OCI-LY7 (cell line): Measurements from ENCODE around the gene CPT2. TPM values are rescaled to one million over a fixed set of nuclear protein-coding genes. Genes with fewer than 3 reads are reported as not detected.
A peak's percentile ranks its signal among the peaks of the same experiment; 100 is the strongest.

Source experiments
- BruUV-seq: library from RNA; stranded (reverse); fragments of 400-500 nt; replicated peaks from 2 replicates; lab custom pipeline; 2021; lab: Mats Ljungman, UMichigan
- CTCF ChIA-PET: fragments of 300-600 bp; sonication (Branson Sonifier 250); formaldehyde crosslinking; loops from one replicate; lab custom pipeline; 2022; ENCODE audit warnings: antibody characterized with exemption; ENCODE audit not compliant: unreplicated experiment; lab: Charles Lee
- POLR2A ChIA-PET: fragments of 300-600 bp; sonication (Branson Sonifier 250); formaldehyde crosslinking; loops from one replicate; lab custom pipeline; 2022; ENCODE audit warnings: antibody characterized with exemption; lab: Charles Lee
- DNase-seq: peaks from one replicate; pipeline ENCODE4 v3.0.0-alpha.2; 2015; ENCODE audit warnings: low spot score
- H2AFZ ChIP-seq: fragments of 200-600 bp; sonication (generic), shearing (Covaris generic); 2 replicates; pipeline ENCODE4 v1.6.1; 2014; ENCODE audit warnings: mild to moderate bottlenecking, antibody characterized with exemption, low read length, moderate library complexity
- H3K27ac ChIP-seq: fragments of 200-600 bp; sonication (generic); 2 replicates; pipeline ENCODE4 v1.5.1; 2014; ENCODE audit warnings: mixed run types, low read depth, mild to moderate bottlenecking, moderate library complexity, low read length, inconsistent platforms; ENCODE audit not compliant: poor library complexity, severe bottlenecking
- H3K36me3 ChIP-seq: fragments of 200-600 bp; sonication (generic); 2 replicates; pipeline ENCODE4 v1.6.1; 2014; ENCODE audit warnings: mild to moderate bottlenecking, antibody characterized with exemption, low read length, moderate library complexity, mixed read lengths; ENCODE audit not compliant: insufficient read depth
- H3K4me1 ChIP-seq: fragments of 200-600 bp; sonication (generic); 2 replicates; pipeline ENCODE4 v1.5.1; 2014; ENCODE audit warnings: mild to moderate bottlenecking, low read length; ENCODE audit not compliant: insufficient read depth, poor library complexity, severe bottlenecking
- H3K4me2 ChIP-seq: fragments of 200-600 bp; sonication (generic); 2 replicates; pipeline ENCODE4 v1.6.1; 2014; ENCODE audit warnings: mild to moderate bottlenecking, low read length
- H3K4me3 ChIP-seq: fragments of 200-600 bp; sonication (generic); 2 replicates; pipeline ENCODE4 v1.5.1; 2014; ENCODE audit warnings: mild to moderate bottlenecking, low read depth, low read length; ENCODE audit not compliant: poor library complexity, severe bottlenecking
- H3K79me2 ChIP-seq: fragments of 200-600 bp; sonication (generic); 2 replicates; pipeline ENCODE4 v1.6.1; 2016; ENCODE audit warnings: low read depth, mild to moderate bottlenecking, low read length, moderate library complexity, mixed read lengths; ENCODE audit not compliant: insufficient read depth
- H3K9me2 ChIP-seq: fragments of 200-600 bp; sonication (generic); 2 replicates; pipeline ENCODE4 v1.6.1; 2016; ENCODE audit warnings: mild to moderate bottlenecking, low read length, mixed read lengths; ENCODE audit not compliant: insufficient read depth
- H3K9me3 ChIP-seq: fragments of 200-600 bp; sonication (generic); 2 replicates; pipeline ENCODE4 v1.6.1; 2014; ENCODE audit warnings: mild to moderate bottlenecking, mixed run types, low read length, mixed read lengths
- H4K20me1 ChIP-seq: fragments of 200-600 bp; sonication (generic); 2 replicates; pipeline ENCODE4 v1.6.1; 2014; ENCODE audit warnings: mild to moderate bottlenecking, antibody characterized with exemption, low read length, moderate library complexity, mixed read lengths; ENCODE audit not compliant: insufficient read depth
- CTCF ChIP-seq: fragments of 200-600 bp; sonication (generic); conservative IDR thresholded peaks from 2 replicates; pipeline ENCODE4 v1.5.1; 2014; ENCODE audit warnings: mild to moderate bottlenecking, antibody characterized with exemption, low read length, moderate library complexity, mixed read lengths
- EZH2phosphoT487 ChIP-seq: fragments of 200-600 bp; sonication (generic); IDR thresholded peaks from 2 replicates; pipeline ENCODE4 v1.6.1; 2018; ENCODE audit warnings: low read depth, borderline replicate concordance, mild to moderate bottlenecking, mixed run types, antibody characterized with exemption, low read length, moderate library complexity, mixed read lengths
- intact Hi-C: fragments of 100-400 bp; cut with micrococcal nuclease; formaldehyde crosslinking; loops from one replicate; pipeline ENCODE4 v1.10.0; 2022; ENCODE audit not compliant: unreplicated experiment
- total RNA-seq, 2 experiments: library from RNA; depleted of rRNA in 1 of 2; stranded (reverse); fragments of >200 nt in 1 of 2; shearing (Covaris generic) in 1 of 2; gene quantifications; 2 replicates each; pipeline ENCODE4 v1.2.3, GENCODE V29; 2014 to 2022

The CPT2 gene
- total RNA-seq, 2 experiments from 2014 or later: 19.9 to 26.6 TPM

- H3K9me3 ChIP-seq: no peaks in the 10 kb centered on the region
- peaks cover 28% of the 10 kb centered on the region; the same call in 1 of the 2 replicates for H3K36me3 ChIP-seq
- H2AFZ ChIP-seq: peak overlapping the region; percentile 50; the same call in 1 of the 2 replicates
- intact Hi-C loops: loop anchor here (1.0 kb wide), 1 partner anchor 107 kb away; no protein-coding TSS in a partner anchor
- H3K4me3 ChIP-seq: peak overlapping the region; percentile 80
- peak overlapping the region; percentile 91 for H3K4me2 ChIP-seq
- 0 out of 2 replicates have a peak, but pooled peaks have one; percentile 10 for TF ChIP-seq CTCF
- TF ChIP-seq EZH2phosphoT487: no peak
- H4K20me1 ChIP-seq: no peaks in the 10 kb centered on the region
- DNase-seq: no peak
- no peaks in the 10 kb centered on the region for H3K9me2 ChIP-seq
- H3K4me1 ChIP-seq: peaks cover 13% of the 10 kb centered on the region
- CTCF ChIA-PET: no interaction called here
- H3K79me2 ChIP-seq: peaks cover 8% of the 10 kb centered on the region; the same call in 1 of the 2 replicates
- peak overlapping the region; percentile 67 for H3K27ac ChIP-seq
- POLR2A ChIA-PET: interaction anchor here (0.6 to 1.1 kb wide), 3 partner anchors 12 to 334 kb away, joined by 3 to 4 read pairs (median 3); no protein-coding TSS in a partner anchor
- TSS peak; percentile 73 for BruUV-seq
Observed at GRCh38 chr1:53219711-53220110, 23.1 kb downstream of the CPT2 start.

DNA sequence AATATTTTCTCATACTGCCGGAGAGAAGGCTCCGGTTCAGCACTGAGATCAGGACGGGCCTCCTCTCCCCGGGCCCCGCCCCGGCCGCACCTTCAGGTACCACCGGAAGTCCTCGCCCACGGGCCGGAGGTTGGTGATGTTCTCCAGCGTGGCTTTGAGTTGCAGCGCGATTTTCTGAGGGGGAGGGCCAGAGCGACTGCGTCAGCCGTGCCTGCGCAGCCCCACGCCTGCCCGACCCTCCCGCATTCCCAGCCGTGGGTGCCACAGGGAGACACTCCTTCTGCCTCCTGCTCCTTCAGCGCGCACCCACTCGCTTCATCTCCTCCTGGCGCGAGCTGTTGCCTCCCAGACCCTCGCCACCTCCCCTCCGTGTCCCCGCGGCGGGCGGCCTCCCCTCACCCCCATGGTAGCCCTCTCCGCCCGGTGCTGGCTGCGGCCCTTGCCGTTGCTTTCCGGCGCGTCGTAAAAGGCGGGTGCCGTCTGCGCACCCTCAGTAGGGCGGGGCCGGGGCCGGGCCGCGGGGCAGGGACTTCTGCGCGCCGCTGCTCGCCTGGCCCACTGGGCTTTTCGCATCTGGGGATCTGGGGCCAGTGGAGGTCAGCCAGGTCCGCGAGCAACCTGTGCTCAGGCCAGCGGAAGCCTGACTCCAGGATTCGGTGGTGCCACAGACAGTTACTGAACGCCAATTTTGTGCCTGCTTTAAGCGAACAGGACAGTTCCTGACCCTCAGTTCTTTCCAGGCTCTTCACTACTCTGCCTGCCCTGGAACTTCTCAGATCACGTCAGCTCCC, 23.7 kb downstream of the CPT2 start, which contains the start of gene CZIB:
Gene CZIB, minus strand, starts transcription at position 464 of the 791 bp plus-strand sequence. Its CDS starts 59 bp downstream, at position 405.
- Histone ChIP-seq H3K9me3 (no peaks in the 10 kb centered on the region), H3K79me2 (peaks cover 8% of the 10 kb centered on the region; the same call in 1 of the 2 replicates), H3K4me3 (peak within 1 kb of the TSS; percentile 80), H3K36me3 (peaks cover 27% of the 10 kb centered on the region; the same call in 1 of the 2 replicates), H4K20me1 (no peaks in the 10 kb centered on the region), H3K4me1 (peaks cover 13% of the 10 kb centered on the region), H3K9me2 (no peaks in the 10 kb centered on the region), H3K4me2 (peak within 1 kb of the TSS; percentile 91), H3K27ac (peak within 1 kb of the TSS; percentile 67), H2AFZ (peak within 1 kb of the TSS; percentile 50; the same call in 1 of the 2 replicates)
- no TSS peak for BruUV-seq
- intact Hi-C loops: loop anchor here (1.0 kb wide), 1 partner anchor 106 kb away; no protein-coding TSS in a partner anchor
- TF ChIP-seq EZH2phosphoT487 (no peak), CTCF (no peak)
- POLR2A ChIA-PET: interaction anchor here (0.8 to 1.1 kb wide), 4 partner anchors 12 to 29 kb away, joined by 3 to 4 read pairs (median 4); no protein-coding TSS in a partner anchor
- CTCF ChIA-PET: no interaction called here
- DNase-seq: peak; percentile 94
